ENCODE results near the gene KIF18A. TPM values are rescaled to one million over a fixed set of nuclear protein-coding genes. Genes with fewer than 3 reads are reported as not detected.

KIF18A gene
- polyA plus RNA-seq, 1 donor (not counting 4 experiments of a cell fraction or from before 2014, with no cell fraction given) = 6.1 TPM

- FAIRE-seq = no peak
- Histone ChIP-seq H3K27me3 (ENCODE audit: control insufficient read depth, extremely low read depth, insufficient read depth, low read length) (no peaks in the 10 kb centered on the region), H3K79me2 (ENCODE audit: control insufficient read depth, insufficient read depth, low read length) (peaks cover 42% of the 10 kb centered on the region), H4K20me1 (ENCODE audit: control insufficient read depth, extremely low read depth, insufficient read depth, low read length) (no peaks in the 10 kb centered on the region), H3K4me2 (ENCODE audit: control insufficient read depth, extremely low read depth, insufficient read depth, low read depth, low read length) (peak overlapping the region; percentile 96), H3K9me3 (ENCODE audit: control insufficient read depth, low read depth, low read length) (no peaks in the 10 kb centered on the region), H3K27ac (ENCODE audit: control insufficient read depth, insufficient read depth, low read length) (peak overlapping the region; percentile 92), H3K9me1 (ENCODE audit: control insufficient read depth, extremely low read depth, insufficient read depth, low read length) (no peaks in the 10 kb centered on the region), H3K4me3 (ENCODE audit: control insufficient read depth in 2 of 3, extremely low read depth in 1 of 3, insufficient read depth in 2 of 3, low read depth in 1 of 3, low read length in 3 of 3) (peak overlapping the region; percentile 65 to 87 (median 83)), H2AFZ (ENCODE audit: control insufficient read depth, low read length) (peak overlapping the region; percentile 94), H3K36me3 (ENCODE audit: control insufficient read depth in 2 of 2, extremely low read depth in 1 of 2, insufficient read depth in 2 of 2, low read length in 2 of 2) (peaks cover 0 to 2% of the 10 kb centered on the region in 2 experiments), H3K4me1 (ENCODE audit: control insufficient read depth, extremely low read depth, insufficient read depth, low read length) (peaks cover 16% of the 10 kb centered on the region), H3K9ac (ENCODE audit: control insufficient read depth, extremely low read depth, insufficient read depth, low read length) (peak overlapping the region; percentile 92)
- TF ChIP-seq EZH2 (IDR thresholded peaks at IDR 0.05; ENCODE audit: low read length) = no peak
- no peak for TF ChIP-seq CTCF (optimal IDR thresholded peaks at IDR 0.05 in 1 of 3, IDR thresholded peaks at IDR 0.05 in 1 of 3, conservative IDR thresholded peaks at IDR 0.05 in 1 of 3; ENCODE audit: extremely low read depth in 1 of 3, insufficient read depth in 2 of 3, low read length in 3 of 3)
- DNase-seq (ENCODE audit: low read depth, low spot score) = no peak
- dilution Hi-C loops (cut with MboI; ENCODE audit: extremely low pct_ligation_motif_present, low sequenced_read_pairs) = no loop called here
Observed at GRCh38 chr11:28110821-28111200, 2.9 kb upstream of the KIF18A start.

DNA sequence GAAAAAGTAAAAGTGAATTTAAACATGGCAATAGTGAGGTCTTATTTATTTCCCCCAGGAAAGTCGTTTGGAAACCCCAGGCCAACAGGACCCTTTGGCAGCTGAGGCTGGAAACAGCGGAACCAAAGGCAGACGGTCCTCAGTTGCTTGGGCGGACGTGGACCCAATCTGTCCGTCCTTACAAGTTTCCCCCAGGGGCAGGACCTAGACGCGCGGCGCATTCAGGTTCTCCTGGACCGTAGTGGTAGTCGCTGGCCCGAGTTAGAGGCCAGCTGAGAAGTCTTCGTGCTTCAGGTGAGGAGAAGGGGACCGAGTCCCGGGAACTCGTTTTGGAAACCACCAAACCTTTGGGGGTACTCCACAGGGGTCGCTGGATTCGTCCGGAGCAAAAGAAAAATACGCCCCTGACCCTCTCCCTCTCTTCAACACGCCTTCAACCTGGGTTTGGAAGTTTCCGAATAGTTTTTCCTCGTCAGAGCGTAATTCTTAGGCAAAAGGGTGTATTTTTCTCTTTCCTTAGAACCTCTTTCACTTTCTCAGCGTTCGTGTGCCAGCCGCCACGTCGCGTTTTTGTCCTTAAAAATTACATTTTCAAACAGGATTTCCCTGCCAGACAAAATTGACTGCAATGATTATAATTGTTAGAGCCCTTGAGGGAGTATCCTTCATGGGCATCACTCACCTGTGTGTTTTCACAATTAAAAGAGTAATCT, 2.3 kb upstream of the KIF18A start:
- peak overlapping the region; percentile 65 to 87 (median 83) for H3K4me3 ChIP-seq (ENCODE audit: control insufficient read depth in 2 of 3, extremely low read depth in 1 of 3, insufficient read depth in 2 of 3, low read depth in 1 of 3, low read length in 3 of 3)
- no peaks in the 10 kb centered on the region for H4K20me1 ChIP-seq (ENCODE audit: control insufficient read depth, extremely low read depth, insufficient read depth, low read length)
- H3K27ac ChIP-seq (ENCODE audit: control insufficient read depth, insufficient read depth, low read length) = peak overlapping the region; percentile 92
- H3K4me2 ChIP-seq (ENCODE audit: control insufficient read depth, extremely low read depth, insufficient read depth, low read depth, low read length) = peak overlapping the region; percentile 96
- H3K9ac ChIP-seq (ENCODE audit: control insufficient read depth, extremely low read depth, insufficient read depth, low read length) = peak overlapping the region; percentile 92
- peaks cover 22% of the 10 kb centered on the region for H3K4me1 ChIP-seq (ENCODE audit: control insufficient read depth, extremely low read depth, insufficient read depth, low read length)
- H3K9me3 ChIP-seq (ENCODE audit: control insufficient read depth, low read depth, low read length) = no peaks in the 10 kb centered on the region
- dilution Hi-C loops (cut with MboI; ENCODE audit: extremely low pct_ligation_motif_present, low sequenced_read_pairs) = no loop called here
- H3K9me1 ChIP-seq (ENCODE audit: control insufficient read depth, extremely low read depth, insufficient read depth, low read length) = no peaks in the 10 kb centered on the region
- H3K27me3 ChIP-seq (ENCODE audit: control insufficient read depth, extremely low read depth, insufficient read depth, low read length) = no peaks in the 10 kb centered on the region
- FAIRE-seq (peak; percentile 34), DNase-seq (ENCODE audit: low read depth, low spot score) (no peak)
- peaks cover 47% of the 10 kb centered on the region for H3K79me2 ChIP-seq (ENCODE audit: control insufficient read depth, insufficient read depth, low read length)
- TF ChIP-seq EZH2 (IDR thresholded peaks at IDR 0.05; ENCODE audit: low read length) (no peak), CTCF (optimal IDR thresholded peaks at IDR 0.05 in 1 of 3, IDR thresholded peaks at IDR 0.05 in 1 of 3, conservative IDR thresholded peaks at IDR 0.05 in 1 of 3; ENCODE audit: extremely low read depth in 1 of 3, insufficient read depth in 2 of 3, low read length in 3 of 3) (no peak)
- H2AFZ ChIP-seq (ENCODE audit: control insufficient read depth, low read length) = peak overlapping the region; percentile 94
- H3K36me3 ChIP-seq (ENCODE audit: control insufficient read depth in 2 of 2, extremely low read depth in 1 of 2, insufficient read depth in 2 of 2, low read length in 2 of 2) = peaks cover 0 to 2% of the 10 kb centered on the region in 2 experiments

All from keratinocyte (primary cell).